GM10248 (cell line): ENCODE measurements around the gene ATP5MC2.
"Not testable (repeated sequence)": the region's sequence is repeated elsewhere in the genome, so short reads cannot be mapped to it uniquely, and the experiment has no call there.

ENCODE experiments used
- CTCF ChIA-PET: fragments of 300-600 bp; sonication (Branson Sonifier 250); formaldehyde crosslinking; extraction: SDS; loops from one replicate; lab custom pipeline; 2021; ENCODE audit warnings: antibody characterized with exemption; lab: Yijun Ruan, JAX
- POLR2A ChIA-PET: fragments of 350-650 bp; sonication (Branson Sonifier 250); formaldehyde crosslinking; extraction: SDS; loops from one replicate; lab custom pipeline; 2020; ENCODE audit warnings: antibody characterized with exemption; lab: Yijun Ruan, JAX
- DNase-seq: peaks from one replicate; pipeline ENCODE4 v3.0.0; 2012; ENCODE audit errors: extremely low spot score
- CTCF ChIP-seq: IDR thresholded peaks from 2 replicates; pipeline ENCODE4 v1.5.1; 2012; ENCODE audit warnings: mild to moderate bottlenecking, low read depth; ENCODE audit errors: extremely low read depth, missing control alignments, control extremely low read depth

The ATP5MC2 gene

GRCh38 chr12:53675701-53676607 lies at the start of gene ATP5MC2:
ATP5MC2 (minus strand) TSS chr12:53676083; CDS start chr12:53672614, 3,469 bp downstream.
- peak; percentile 99 for TF ChIP-seq CTCF
- peak; percentile 99 for DNase-seq
- ChIA-PET CTCF (interaction anchor here (0.6 to 11.4 kb wide), 55 partner anchors 7 to 576 kb away, joined by 3 to 213 read pairs (median 5); partner anchors contain the start of genes AAAS, ATF7, CALCOCO1 and CISTR), POLR2A (interaction anchor here (0.6 to 1.0 kb wide), 2 partner anchors 18 to 133 kb away, joined by 3 to 6 read pairs; no protein-coding TSS in a partner anchor)

DNA sequence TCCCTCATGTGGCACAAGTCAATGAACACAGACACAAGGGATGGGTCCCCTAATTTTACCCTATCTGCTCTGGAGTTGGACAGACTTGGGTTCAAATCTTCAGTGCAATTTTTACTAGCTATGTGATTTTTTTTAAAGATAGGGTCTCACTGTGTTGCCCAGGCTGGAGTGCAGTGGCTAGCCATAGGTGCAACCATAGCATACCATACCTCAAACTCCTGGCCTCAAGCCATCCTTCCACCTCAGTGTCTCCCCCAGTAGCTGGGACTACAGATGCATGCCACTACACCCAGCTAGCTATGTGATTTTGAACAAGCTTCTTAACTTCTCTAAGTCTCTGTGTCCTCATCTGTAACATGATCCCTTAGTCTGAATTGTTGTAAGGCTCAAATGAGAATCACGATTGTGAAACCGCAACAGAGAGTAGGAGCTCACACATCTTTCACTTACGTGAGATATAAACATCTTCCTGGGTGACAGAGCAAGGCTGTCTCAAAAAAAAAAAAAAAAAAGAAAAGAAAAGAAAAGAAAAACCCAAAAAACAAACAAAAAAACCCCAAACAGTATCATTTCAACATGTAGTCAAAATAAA lies 46.7 kb upstream of the ATP5MC2 start:
- ChIA-PET POLR2A (no interaction called here), CTCF (interaction anchor here (1.0 to 19.1 kb wide), 7 partner anchors 13 to 36 kb away, joined by 3 to 460 read pairs (median 10); no protein-coding TSS in a partner anchor)
- DNase-seq = peak; percentile 36
- TF ChIP-seq CTCF = no peak

DNA sequence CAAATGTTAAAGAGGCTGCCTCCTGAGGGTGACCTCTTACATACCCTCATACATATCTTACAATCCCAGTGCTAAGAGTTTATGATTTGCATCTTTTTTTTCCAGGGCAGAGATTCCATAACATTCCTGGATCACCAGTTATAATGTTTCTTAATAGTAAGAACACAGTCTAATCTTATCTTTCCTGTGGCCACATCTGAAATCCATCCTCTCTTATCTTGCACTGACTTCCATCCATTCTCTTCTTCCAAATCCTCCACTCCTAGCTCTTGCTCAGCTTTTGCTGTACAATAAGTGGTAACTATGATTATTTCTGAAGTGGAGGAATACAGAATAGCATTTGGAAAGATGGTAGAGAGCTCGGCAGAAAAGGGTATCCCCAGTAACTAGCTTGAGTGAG lies 45.1 kb upstream of the ATP5MC2 start:
- ChIA-PET POLR2A (no interaction called here), CTCF (interaction anchor here (1.5 to 19.1 kb wide), 4 partner anchors 10 to 34 kb away, joined by 3 to 460 read pairs (median 8); no protein-coding TSS in a partner anchor)
- TF ChIP-seq CTCF = no peak
- DNase-seq = no peak

GRCh38 chr12:53719649-53720048 lies 43.8 kb upstream of the ATP5MC2 start:
- POLR2A ChIA-PET = no interaction called here
- CTCF ChIA-PET = interaction anchor here (0.9 to 7.3 kb wide), 7 partner anchors 8 to 176 kb away, joined by 3 to 97 read pairs (median 4); partner anchors contain the start of gene CALCOCO1

DNA sequence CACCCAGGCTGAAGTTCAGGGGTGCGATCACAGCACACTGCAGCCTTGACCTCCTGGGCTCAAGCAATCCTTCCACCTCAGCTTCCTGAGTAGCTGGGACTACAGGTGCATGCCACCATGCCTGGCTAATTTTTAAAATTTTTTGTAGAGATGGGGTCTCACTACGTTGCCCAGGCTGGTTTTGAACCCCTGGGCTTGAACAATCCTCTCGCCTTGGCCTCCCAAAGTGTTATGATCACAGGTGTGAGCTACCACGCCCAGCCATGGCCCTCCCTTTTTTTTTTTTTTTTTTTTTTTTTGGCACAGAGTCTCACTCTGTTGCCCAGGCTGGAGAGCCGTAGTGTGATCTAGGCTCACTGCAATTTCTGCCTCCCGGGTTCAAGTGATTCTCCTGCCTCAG lies 42.7 kb upstream of the ATP5MC2 start:
- POLR2A ChIA-PET, DNase-seq: not testable (repeated sequence)
- CTCF ChIA-PET = interaction anchor here (1.2 to 7.3 kb wide), 6 partner anchors 9 to 32 kb away, joined by 4 to 97 read pairs (median 6); partner anchors contain the start of gene CALCOCO1

More at GRCh38 chr12:53719649-53720048, 43.8 kb upstream of the ATP5MC2 start:
- no peak for DNase-seq
- TF ChIP-seq CTCF = no peak

DNA sequence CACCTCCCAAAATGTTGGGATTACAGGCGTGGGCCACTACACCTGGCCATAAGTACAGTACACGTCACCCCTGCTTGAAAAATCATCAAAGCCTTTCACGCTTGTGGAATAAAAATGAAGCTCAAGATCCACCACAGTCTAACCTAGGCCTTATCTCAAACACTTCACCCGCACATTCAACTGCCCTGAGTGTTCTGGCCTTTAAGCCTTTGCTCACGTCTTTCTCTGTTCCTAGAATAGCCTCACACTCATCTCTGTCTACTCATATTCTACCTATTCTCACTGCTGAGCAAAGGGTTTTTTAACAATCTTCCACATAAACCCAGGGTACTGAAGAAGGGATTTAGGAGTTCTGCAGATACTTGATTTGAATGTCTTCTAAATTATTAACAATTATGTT lies 41.4 kb upstream of the ATP5MC2 start:
- no peak for TF ChIP-seq CTCF
- CTCF ChIA-PET = interaction anchor here (2.2 to 7.3 kb wide), 2 partner anchors 15 to 28 kb away, joined by 11 to 97 read pairs; no protein-coding TSS in a partner anchor
- DNase-seq = no peak
- POLR2A ChIA-PET = no interaction called here
